Measurements from ENCODE around the gene INAFM2. TPM values are rescaled to one million over a fixed set of nuclear protein-coding genes. Genes with fewer than 3 reads are reported as not detected.

INAFM2 gene
- total RNA-seq, 2 experiments from 2014 or later, result 3.3 to 4.4 TPM

GRCh38 chr15:40357246-40357645, 33.8 kb downstream of the INAFM2 start:
- TF ChIP-seq CTCF (conservative IDR thresholded peaks at IDR 0.05; ENCODE audit: low read length) (no peak), EZH2phosphoT487 (IDR thresholded peaks at IDR 0.05; ENCODE audit: borderline replicate concordance, low read depth, low read length) (no peak)
- DNase-seq (ENCODE audit: low spot score), result no peak
- Histone ChIP-seq H3K4me3 (ENCODE audit: low read depth, low read length, poor library complexity, severe bottlenecking) (peak overlapping the region; percentile 80), H4K20me1 (ENCODE audit: insufficient read depth, low read length) (no peaks in the 10 kb centered on the region), H3K9me3 (ENCODE audit: low read length) (no peaks in the 10 kb centered on the region), H3K4me2 (ENCODE audit: low read length) (peak overlapping the region; percentile 96), H3K9me2 (ENCODE audit: insufficient read depth, low read length) (no peaks in the 10 kb centered on the region), H3K27ac (ENCODE audit: low read depth, low read length, poor library complexity, severe bottlenecking) (no peak overlapping the region), H3K79me2 (ENCODE audit: insufficient read depth, low read depth, low read length) (no peaks in the 10 kb centered on the region), H3K4me1 (ENCODE audit: insufficient read depth, low read length, poor library complexity, severe bottlenecking) (peaks cover 11% of the 10 kb centered on the region), H3K36me3 (ENCODE audit: insufficient read depth, low read length) (no peaks in the 10 kb centered on the region), H2AFZ (ENCODE audit: low read length) (peak overlapping the region; percentile 74; the same call in 1 of the 2 replicates)
- BruUV-seq (replicated peaks), result no TSS peak
- intact Hi-C loops (cut with micrococcal nuclease; ENCODE audit: unreplicated experiment), result no loop called here
- ChIA-PET CTCF (ENCODE audit: unreplicated experiment) (no interaction called here), POLR2A (interaction anchor here (0.9 to 1.2 kb wide), 2 partner anchors 14 to 26 kb away, joined by 3 to 4 read pairs; partner anchors contain the start of gene KNSTRN)

- no peaks in the 10 kb centered on the region for H3K9me3 ChIP-seq (ENCODE audit: low read length)
- intact Hi-C loops (cut with micrococcal nuclease; ENCODE audit: unreplicated experiment), result no loop called here
- H3K79me2 ChIP-seq (ENCODE audit: insufficient read depth, low read depth, low read length), result no peaks in the 10 kb centered on the region
- peak within 1 kb of the TSS; percentile 96 for H3K4me2 ChIP-seq (ENCODE audit: low read length)
- peak within 1 kb of the TSS; percentile 74 for H2AFZ ChIP-seq (ENCODE audit: low read length)
- H3K36me3 ChIP-seq (ENCODE audit: insufficient read depth, low read length), result no peaks in the 10 kb centered on the region
- H3K27ac ChIP-seq (ENCODE audit: low read depth, low read length, poor library complexity, severe bottlenecking), result no peak within 1 kb of the TSS
- no peaks in the 10 kb centered on the region for H4K20me1 ChIP-seq (ENCODE audit: insufficient read depth, low read length)
- ChIA-PET POLR2A (interaction anchor here (0.9 to 1.2 kb wide), 2 partner anchors 14 to 25 kb away, joined by 3 to 4 read pairs; partner anchors contain the start of gene KNSTRN), CTCF (ENCODE audit: unreplicated experiment) (interaction anchor here (0.7 kb wide), 1 partner anchor 49 kb away, joined by 3 read pairs; no protein-coding TSS in a partner anchor)
- TF ChIP-seq CTCF (conservative IDR thresholded peaks at IDR 0.05; ENCODE audit: low read length) (no peak), EZH2phosphoT487 (IDR thresholded peaks at IDR 0.05; ENCODE audit: borderline replicate concordance, low read depth, low read length) (no peak)
- DNase-seq (ENCODE audit: low spot score), result peak; percentile 91
- H3K4me3 ChIP-seq (ENCODE audit: low read depth, low read length, poor library complexity, severe bottlenecking), result peak within 1 kb of the TSS; percentile 80
- no peaks in the 10 kb centered on the region for H3K9me2 ChIP-seq (ENCODE audit: insufficient read depth, low read length)
- H3K4me1 ChIP-seq (ENCODE audit: insufficient read depth, low read length, poor library complexity, severe bottlenecking), result peaks cover 11% of the 10 kb centered on the region
- BruUV-seq (replicated peaks), result no TSS peak
Measured at GRCh38 chr15:40357723-40358470, 34.4 kb downstream of the INAFM2 start, which contains the start of gene DISP2. Gene DISP2 (plus strand): TSS chr15:40358219. CDS start chr15:40358322, 103 bp downstream.

Measured in OCI-LY7 (cell line).